AG04450 (cell line): ENCODE results near the gene LECT2. TPM values are rescaled to one million over a fixed set of nuclear protein-coding genes. Genes with fewer than 3 reads are reported as not detected.

Experiments
- CTCF ChIA-PET: fragments of 300-600, 350-600 bp; formaldehyde crosslinking; extraction: SDS; loops from one replicate; lab custom pipeline; 2022; ENCODE audit warnings: antibody characterized with exemption, inconsistent platforms; lab: Charles Lee
- POLR2A ChIA-PET: fragments of 350-600 bp; formaldehyde crosslinking; extraction: SDS; loops from one replicate; lab custom pipeline; 2021; ENCODE audit warnings: antibody characterized with exemption, inconsistent platforms; lab: Yijun Ruan, JAX
- DNase-seq: peaks from one replicate; pipeline ENCODE4 v3.0.0-alpha.2; 2011; ENCODE audit warnings: low read depth, low spot score
- H3K27ac ChIP-seq: one replicate; pipeline ENCODE4 v1.5.1; 2012; ENCODE audit warnings: low read depth, low read length, control low read depth
- H3K27me3 ChIP-seq: one replicate; pipeline ENCODE4 v1.6.0; 2012; ENCODE audit warnings: low read length; ENCODE audit not compliant: control insufficient read depth, insufficient read depth
- H3K4me3 ChIP-seq: 2 replicates; pipeline ENCODE4 v1.5.1; 2011; ENCODE audit warnings: mild to moderate bottlenecking, low read depth, low read length, control low read depth
- H3K9me3 ChIP-seq: 2 replicates; pipeline ENCODE4 v1.5.1; 2012; ENCODE audit warnings: low read length; ENCODE audit not compliant: control insufficient read depth, insufficient read depth
- polyA plus RNA-seq: library from polyadenylated mRNA; depleted of rRNA; stranded (reverse); fragments of >200 nt; gene quantifications from 2 replicates; pipeline ENCODE4 v1.2.3, GENCODE V29; 2011
- TF ChIP-seq, protein P1 (sequence below): IDR thresholded peaks from 2 replicates; pipeline ENCODE4 v1.5.1; 2011; ENCODE audit warnings: low read depth, low read length, control low read depth, inconsistent platforms

LECT2 gene
- polyA plus RNA-seq, 1 experiment, result not detected

DNA sequence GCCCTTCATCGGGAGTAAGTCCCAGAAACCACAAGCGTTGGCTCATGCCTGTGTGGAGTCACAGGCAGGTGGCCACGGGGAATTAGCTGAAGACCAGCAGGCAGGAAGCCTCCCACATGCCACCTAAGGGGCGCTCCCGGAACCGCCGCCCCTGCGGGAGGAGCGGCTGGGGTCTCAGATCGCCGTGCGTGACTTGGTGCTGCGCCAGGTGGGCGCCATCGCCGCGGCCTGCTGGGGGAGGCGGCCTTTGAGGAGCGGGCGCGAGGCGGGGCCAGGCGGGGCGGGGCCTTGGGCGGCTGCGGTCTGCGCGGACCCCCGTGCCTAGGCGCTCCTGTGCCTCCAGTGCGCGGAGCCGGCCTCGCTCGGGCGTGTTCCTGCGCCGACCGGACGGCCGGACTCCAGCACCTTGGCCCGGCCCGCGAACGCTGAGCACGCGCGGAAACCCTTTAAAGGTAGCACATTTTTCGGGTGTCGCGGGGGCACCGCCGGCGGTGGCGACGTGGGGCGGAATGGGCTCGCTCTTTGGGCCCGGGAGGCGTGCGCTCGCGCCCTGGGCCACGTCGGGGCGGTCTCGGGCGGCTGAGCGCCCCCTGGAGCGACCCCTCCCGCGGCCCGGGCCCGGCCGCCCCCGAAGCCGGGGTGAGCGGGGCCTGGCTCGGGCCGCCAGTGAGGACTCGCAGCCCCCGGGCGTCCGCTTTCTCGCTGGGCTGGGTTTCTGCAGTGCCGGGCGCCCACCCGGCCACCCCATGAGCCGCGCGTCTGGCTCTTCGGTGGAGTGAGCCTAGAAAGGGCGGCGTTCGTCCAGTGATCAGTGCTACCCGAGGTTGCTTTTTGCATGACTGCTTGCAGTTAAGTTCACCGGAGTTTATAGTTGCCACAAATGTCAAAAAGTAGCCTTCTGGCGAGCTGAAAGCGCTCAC lies 24.5 kb downstream of the LECT2 start:
- no peak overlapping the region for H3K27ac ChIP-seq
- POLR2A ChIA-PET, result no interaction called here
- CTCF ChIA-PET, result interaction anchor here (0.9 to 1.7 kb wide), 2 partner anchors 14 to 152 kb away, joined by 3 read pairs; no protein-coding TSS in a partner anchor
- TF ChIP-seq, protein P1, sequence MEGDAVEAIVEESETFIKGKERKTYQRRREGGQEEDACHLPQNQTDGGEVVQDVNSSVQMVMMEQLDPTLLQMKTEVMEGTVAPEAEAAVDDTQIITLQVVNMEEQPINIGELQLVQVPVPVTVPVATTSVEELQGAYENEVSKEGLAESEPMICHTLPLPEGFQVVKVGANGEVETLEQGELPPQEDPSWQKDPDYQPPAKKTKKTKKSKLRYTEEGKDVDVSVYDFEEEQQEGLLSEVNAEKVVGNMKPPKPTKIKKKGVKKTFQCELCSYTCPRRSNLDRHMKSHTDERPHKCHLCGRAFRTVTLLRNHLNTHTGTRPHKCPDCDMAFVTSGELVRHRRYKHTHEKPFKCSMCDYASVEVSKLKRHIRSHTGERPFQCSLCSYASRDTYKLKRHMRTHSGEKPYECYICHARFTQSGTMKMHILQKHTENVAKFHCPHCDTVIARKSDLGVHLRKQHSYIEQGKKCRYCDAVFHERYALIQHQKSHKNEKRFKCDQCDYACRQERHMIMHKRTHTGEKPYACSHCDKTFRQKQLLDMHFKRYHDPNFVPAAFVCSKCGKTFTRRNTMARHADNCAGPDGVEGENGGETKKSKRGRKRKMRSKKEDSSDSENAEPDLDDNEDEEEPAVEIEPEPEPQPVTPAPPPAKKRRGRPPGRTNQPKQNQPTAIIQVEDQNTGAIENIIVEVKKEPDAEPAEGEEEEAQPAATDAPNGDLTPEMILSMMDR, result 0 out of 2 replicates have a peak, but pooled peaks have one; percentile 2
- DNase-seq, result no peak
- H3K27me3 ChIP-seq, result peaks cover 45% of the 10 kb centered on the region
- no peaks in the 10 kb centered on the region for H3K9me3 ChIP-seq
- peak overlapping the region; percentile 43 for H3K4me3 ChIP-seq

DNA sequence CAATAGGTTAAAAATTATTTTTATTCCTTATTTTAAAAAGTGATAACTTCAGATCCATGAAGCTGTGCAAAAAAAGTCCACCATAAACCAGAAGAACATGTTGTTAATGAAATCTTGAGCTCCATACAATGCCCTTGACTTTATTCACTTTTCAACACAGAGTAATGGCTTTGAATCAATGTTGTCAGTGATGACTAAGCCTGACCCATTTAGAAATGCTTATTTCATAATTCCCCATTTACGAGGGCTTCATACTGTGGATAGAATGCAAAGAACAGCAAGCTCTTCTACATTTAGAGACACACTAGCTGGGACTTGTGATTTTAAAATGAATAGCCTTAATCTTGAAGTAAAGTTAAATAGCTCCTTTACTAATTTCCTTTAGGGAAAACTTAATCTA lies 33.4 kb downstream of the LECT2 start:
- Histone ChIP-seq H3K4me3 (no peak overlapping the region), H3K27ac (no peak overlapping the region), H3K27me3 (peaks cover 5% of the 10 kb centered on the region), H3K9me3 (no peaks in the 10 kb centered on the region)
- DNase-seq, result no peak
- CTCF ChIA-PET, result interaction anchor here (0.9 to 1.4 kb wide), 4 partner anchors 24 to 160 kb away, joined by 3 to 5 read pairs (median 4); no protein-coding TSS in a partner anchor
- TF ChIP-seq, protein P1, result no peak
- POLR2A ChIA-PET, result no interaction called here

DNA sequence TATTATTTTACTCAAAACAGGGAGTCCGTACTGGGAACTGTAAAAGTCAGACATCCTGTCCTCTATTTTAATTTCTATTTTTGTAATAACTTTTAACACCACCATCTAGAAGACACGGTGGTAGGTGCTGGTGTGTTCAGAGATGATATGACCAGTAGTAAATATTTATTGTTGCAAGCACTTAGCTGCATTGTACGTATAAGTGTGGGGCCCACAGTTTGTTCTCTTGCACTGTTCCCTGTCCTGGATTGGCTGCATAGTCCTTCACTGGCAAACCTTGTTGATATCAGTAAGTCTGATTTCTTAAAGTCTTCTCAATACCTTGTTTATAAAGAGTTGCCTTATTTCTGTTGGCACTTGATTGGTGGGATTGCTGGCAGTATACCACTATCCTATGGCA lies 34.6 kb downstream of the LECT2 start:
- DNase-seq, result no peak
- Histone ChIP-seq H3K27me3 (peaks cover 3% of the 10 kb centered on the region), H3K4me3 (no peak overlapping the region), H3K27ac (no peak overlapping the region), H3K9me3 (no peaks in the 10 kb centered on the region)
- ChIA-PET CTCF (interaction anchor here (0.6 to 1.4 kb wide), 2 partner anchors 9 to 34 kb away, joined by 3 read pairs; no protein-coding TSS in a partner anchor), POLR2A (no interaction called here)
- TF ChIP-seq, protein P1, result no peak

DNA sequence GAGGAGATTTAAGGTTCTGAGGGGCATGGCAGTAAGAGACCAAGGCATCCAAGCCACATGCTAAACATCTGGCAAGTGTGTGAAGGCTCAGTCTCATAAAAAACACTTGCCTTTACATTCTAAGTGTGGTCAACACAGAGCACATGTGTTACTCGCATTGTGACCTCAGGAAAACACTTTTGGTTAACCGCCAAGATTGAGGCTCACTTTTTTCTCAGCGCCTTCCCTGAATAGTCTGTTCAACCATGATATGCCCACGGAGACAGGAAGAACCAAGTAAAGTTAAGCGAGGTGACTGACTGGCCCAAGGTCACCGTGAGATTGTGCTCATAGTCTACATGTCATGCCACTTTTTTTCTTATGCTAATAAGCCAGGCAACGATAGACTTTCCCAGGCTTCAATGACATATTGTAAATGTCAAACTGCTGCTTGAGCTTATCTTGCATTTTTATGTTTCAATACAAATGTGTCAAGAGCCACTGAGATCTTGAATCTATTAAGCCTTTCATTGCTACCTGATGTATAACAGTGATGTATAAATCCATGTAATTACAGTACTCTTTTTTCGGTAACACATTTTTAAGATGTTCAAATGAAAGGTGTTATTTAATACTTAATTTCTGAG lies 38.0 kb downstream of the LECT2 start:
- H3K4me3 ChIP-seq, result no peak overlapping the region
- no peak for DNase-seq

More for the DNA sequence above, 38.0 kb downstream of the LECT2 start:
- ChIA-PET POLR2A (no interaction called here), CTCF (no interaction called here)
- TF ChIP-seq, protein P1, result no peak
- no peaks in the 10 kb centered on the region for H3K9me3 ChIP-seq
- no peak overlapping the region for H3K27ac ChIP-seq
- H3K27me3 ChIP-seq, result peaks cover 7% of the 10 kb centered on the region
